GM18870 (cell line): ENCODE data around the gene VRK3.
"Not testable (repeated sequence)": the region's sequence is repeated elsewhere in the genome, so short reads cannot be mapped to it uniquely, and the experiment has no call there.

Experiments used
- ATAC-seq: cut with Tn5 transposase; IDR thresholded peaks from one replicate; pipeline ENCODE4 v1.9.1; 2021; ENCODE audit warnings: moderate library complexity; ENCODE audit not compliant: unreplicated experiment

Gene VRK3

GRCh38 chr19:50025022-50025793, at the start of gene VRK3:
VRK3 (minus strand) TSS chr19:50025372; CDS start chr19:50016162, 9,210 bp downstream.
- ATAC-seq = peak; percentile 82

- not testable (repeated sequence) for ATAC-seq
Measured at GRCh38 chr19:50068382-50068781, 43.2 kb upstream of the VRK3 start.

DNA sequence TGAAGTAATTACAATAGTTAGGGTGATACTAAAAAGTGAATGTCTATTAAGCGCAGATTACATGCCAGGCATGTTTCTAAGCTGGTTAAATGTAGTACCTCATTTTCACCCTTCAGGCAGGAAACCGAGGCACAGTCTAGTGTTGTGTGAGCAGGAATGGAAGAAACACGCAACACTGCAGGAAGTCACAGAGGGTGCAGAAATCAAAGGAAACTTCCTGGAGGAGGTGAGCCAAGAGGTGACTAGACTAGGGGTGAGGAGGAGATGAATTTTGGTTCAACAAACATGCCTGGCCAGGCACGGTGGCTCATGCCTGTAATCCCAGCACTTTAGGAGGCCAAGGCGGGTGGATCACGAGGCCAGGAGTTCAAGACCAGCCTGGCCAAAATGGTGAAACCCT, 42.4 kb upstream of the VRK3 start:
- no peak for ATAC-seq

- ATAC-seq = no peak
Measured at GRCh38 chr19:50065938-50066337, 40.8 kb upstream of the VRK3 start.

DNA sequence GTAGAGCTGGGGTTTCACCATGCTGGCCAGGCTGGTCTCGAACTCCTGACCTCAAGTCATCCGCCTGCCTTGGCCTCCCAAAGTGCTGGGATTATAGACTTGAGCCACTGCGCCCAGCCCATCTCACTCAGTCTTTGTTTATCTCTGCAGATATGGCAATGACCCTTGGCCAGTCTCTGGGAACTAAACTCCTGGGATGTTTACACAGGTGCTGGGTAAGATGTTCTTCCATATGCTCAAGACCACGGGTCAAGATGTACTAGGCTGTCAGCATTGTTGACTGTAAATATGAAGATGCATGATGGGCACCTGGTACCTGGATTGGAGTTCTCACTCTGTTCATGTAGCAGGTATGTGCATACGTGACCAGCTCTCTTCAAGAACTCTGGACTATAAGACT, 36.5 kb upstream of the VRK3 start:
- no peak for ATAC-seq

- no peak for ATAC-seq
Measured at GRCh38 chr19:50060107-50060506, 34.9 kb upstream of the VRK3 start.

GRCh38 chr19:50059045-50059444, 33.9 kb upstream of the VRK3 start:
- ATAC-seq = no peak

GRCh38 chr19:50058425-50058824, 33.3 kb upstream of the VRK3 start:
- ATAC-seq = no peak

DNA sequence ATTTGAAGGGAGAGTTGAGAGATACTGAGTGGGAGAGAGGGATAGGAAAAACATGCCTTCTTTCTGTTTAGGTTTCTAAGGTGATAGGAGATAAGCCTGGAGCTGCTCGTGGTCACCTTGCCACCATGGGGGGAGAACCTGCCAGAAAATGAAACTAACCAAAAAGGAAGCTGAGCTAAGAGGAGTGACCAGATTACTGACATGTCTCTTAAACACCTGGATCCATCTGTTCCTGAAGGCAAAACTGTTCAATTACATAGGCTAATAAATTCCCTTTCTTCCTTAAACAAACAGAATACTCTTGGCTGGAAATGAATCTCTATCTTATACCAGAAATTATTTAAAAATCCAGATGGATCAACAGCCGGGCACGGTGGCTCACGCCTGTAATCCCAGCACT, 27.9 kb upstream of the VRK3 start:
- ATAC-seq = no peak

DNA sequence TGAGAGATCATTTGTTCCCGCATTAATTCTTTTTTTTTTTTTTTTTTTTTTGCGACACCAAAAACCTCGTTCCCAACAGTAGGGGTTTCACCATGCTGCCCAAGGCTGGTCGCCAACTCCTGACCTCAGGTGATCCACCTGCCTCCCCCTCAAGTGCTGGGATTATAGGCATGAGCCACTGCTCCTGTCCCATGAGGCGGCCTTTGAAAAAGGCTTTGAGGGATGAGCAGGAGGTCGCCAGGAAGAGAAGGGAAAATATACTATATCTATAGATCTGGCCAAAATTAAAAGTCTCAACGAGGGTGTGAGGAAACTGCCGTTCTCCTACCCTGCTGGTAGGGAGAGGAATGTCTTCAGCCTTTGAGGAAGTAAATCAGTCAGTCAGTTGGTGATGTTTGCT, 26.8 kb upstream of the VRK3 start:
- no peak for ATAC-seq

- not testable (repeated sequence) for ATAC-seq
Measured at GRCh38 chr19:50051228-50051895, 26.2 kb upstream of the VRK3 start.

DNA sequence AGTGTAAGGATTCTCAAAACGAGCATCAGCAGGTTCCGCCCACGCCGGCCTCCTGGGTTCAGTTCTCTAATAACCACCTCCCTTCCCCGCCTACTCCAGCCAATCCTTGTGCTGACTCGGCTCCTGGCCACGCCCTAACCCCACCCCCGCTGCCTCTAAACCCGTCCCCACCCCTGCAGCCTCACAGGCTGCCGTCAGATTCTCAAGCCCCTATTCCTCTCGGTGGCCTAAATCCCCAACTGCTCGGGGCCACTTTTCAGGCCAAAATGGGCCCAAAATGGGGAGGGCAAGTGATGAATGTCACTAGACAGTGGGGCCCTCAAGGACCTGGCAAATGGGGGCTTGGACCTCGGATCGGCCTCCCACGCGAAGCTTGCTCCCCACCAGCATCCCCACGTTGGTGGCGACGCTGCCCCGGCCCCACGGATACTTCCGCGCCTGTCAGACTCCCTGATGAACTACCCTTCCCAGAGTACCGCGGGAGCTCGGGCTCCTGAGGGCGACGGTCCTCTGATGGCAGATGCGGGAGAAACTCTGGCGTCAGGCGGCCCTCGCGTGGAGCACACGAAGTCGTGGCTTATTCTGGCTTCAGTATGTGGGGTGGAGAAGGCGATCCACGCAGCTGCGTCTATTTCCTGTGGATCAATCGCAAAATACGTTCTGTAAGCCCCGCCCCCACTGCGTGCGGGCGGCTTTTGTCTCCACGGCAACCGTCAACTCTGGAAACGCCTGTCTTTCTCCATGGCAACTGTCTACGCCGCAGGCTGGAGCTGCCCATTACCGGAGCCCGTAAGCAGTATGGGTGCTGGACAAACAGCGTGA, 25.4 kb upstream of the VRK3 start:
- ATAC-seq = no peak

GRCh38 chr19:50047671-50048070, 22.5 kb upstream of the VRK3 start:
- ATAC-seq = no peak

- ATAC-seq = no peak
Measured at GRCh38 chr19:50046649-50047503, 21.7 kb upstream of the VRK3 start.

DNA sequence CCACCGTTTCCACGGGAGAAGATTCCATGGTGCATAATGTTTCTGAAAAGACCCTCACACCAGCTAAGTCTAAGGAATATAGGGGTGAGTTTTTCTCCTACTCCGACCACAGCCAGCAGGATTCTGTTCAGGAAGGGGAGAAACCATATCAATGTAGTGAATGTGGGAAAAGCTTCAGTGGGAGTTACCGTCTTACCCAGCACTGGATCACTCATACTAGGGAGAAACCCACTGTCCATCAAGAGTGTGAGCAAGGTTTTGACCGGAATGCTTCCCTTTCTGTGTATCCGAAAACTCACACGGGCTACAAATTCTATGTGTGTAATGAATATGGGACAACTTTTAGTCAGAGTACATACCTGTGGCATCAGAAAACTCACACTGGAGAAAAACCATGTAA, 19.8 kb upstream of the VRK3 start:
- ATAC-seq = no peak

GRCh38 chr19:50043967-50044366, 18.8 kb upstream of the VRK3 start:
- no peak for ATAC-seq

- ATAC-seq = no peak
Measured at GRCh38 chr19:50042363-50043024, 17.3 kb upstream of the VRK3 start.

DNA sequence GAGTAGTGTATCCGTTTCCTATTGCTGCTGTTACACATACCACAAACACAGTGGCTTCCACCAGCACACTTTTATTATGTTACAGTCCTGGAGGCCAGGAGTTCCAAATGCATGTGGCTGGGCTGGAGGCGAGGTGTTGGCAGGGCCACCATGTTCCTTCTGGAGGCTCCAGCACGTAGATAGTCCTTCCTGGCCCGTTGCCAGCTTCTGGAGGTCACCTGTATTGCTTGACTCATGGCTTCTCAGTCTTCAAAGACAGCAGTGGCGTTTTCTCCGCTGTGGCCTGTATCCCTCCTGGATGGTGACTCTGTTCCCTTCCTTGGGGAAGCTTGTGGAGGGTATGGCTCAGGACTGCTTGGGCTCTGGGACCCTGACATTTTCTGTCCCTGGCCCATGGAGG, 15.8 kb upstream of the VRK3 start:
- ATAC-seq = no peak

DNA sequence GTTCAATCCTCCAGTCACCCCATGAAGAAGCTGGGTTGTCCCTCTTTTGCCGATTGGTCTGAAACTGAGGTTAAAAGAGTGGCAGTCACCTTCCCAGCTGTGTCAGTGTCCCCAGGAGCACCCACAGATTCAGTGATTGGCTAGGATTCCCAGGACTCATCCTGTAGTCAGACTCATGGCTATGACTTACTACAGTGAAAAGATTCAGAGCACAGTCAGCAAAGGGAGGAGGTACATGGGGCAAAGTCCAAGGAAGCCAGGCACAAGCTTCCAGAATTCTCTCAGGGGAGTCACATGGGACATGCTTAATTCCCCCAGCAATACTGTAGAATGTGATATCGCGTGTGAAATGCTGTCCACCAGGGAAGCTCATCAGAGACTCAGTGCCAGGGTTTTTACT, 14.8 kb upstream of the VRK3 start:
- no peak for ATAC-seq

DNA sequence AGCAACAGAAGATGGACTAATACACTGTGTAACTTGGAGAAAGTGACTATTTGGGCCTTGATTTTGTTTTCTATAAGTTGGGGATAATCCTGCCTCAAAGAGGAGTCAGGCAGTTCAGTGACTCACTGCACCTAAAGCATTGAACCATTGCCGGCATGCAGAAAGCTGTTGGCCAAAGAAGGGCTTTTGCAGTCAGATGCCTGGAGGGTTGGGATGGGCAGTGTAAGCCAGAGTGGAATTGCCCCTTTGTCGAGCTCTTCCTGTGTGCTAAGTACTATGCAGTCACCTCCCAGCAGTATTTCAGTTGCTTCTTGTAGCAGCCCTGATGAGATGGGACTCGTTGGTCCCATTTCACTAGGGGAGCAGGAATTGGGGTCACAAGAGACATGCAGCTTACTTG, 11.7 kb upstream of the VRK3 start:
- no peak for ATAC-seq
